ENCODE data around the gene SLC39A11.
"Not testable (repeated sequence)": the region's sequence is repeated elsewhere in the genome, so short reads cannot be mapped to it uniquely, and the experiment has no call there.

Gene SLC39A11

GRCh38 chr17:72943826-72944689 lies 148.4 kb downstream of the SLC39A11 start:
- peak in 2 of 42 donors; percentile 34 to 38 for DNase-seq
- intact Hi-C loops (cut with DNase I) = no loop called here

- intact Hi-C loops (cut with DNase I) = no loop called here
- DNase-seq = no peak
These were observed 149.9 kb downstream of the SLC39A11 start for GRCh38 chr17:72942579-72942978.

- no peak for DNase-seq
- intact Hi-C loops (cut with DNase I) = no loop called here
These were observed 152.0 kb downstream of the SLC39A11 start for GRCh38 chr17:72940496-72940895.

- intact Hi-C loops (cut with DNase I) = no loop called here
- DNase-seq = no peak
These were observed 154.0 kb downstream of the SLC39A11 start for GRCh38 chr17:72938482-72938881.

GRCh38 chr17:72937707-72938106 lies 154.8 kb downstream of the SLC39A11 start:
- DNase-seq = no peak
- intact Hi-C loops (cut with DNase I) = no loop called here

GRCh38 chr17:72937254-72937653 lies 155.2 kb downstream of the SLC39A11 start:
- DNase-seq; intact Hi-C loops (cut with DNase I): not testable (repeated sequence)

- intact Hi-C loops (cut with DNase I) = no loop called here
- no peak for DNase-seq
These were observed 156.5 kb downstream of the SLC39A11 start for GRCh38 chr17:72935984-72936383.

GRCh38 chr17:72934927-72935326 lies 157.6 kb downstream of the SLC39A11 start:
- intact Hi-C loops (cut with DNase I) = no loop called here

GRCh38 chr17:72931635-72932034 lies 160.9 kb downstream of the SLC39A11 start:
- no peak for DNase-seq
- intact Hi-C loops (cut with DNase I) = no loop called here

More at GRCh38 chr17:72934927-72935326, 157.6 kb downstream of the SLC39A11 start:
- no peak for DNase-seq

GRCh38 chr17:72931163-72931562 lies 161.3 kb downstream of the SLC39A11 start:
- intact Hi-C loops (cut with DNase I) = no loop called here
- peak in 35 of 42 donors; percentile 18 to 88 (median 60) for DNase-seq

- intact Hi-C loops (cut with DNase I) = no loop called here
- no peak for DNase-seq
These were observed 162.5 kb downstream of the SLC39A11 start for GRCh38 chr17:72930031-72930430.

- intact Hi-C loops (cut with DNase I) = no loop called here
These were observed 163.9 kb downstream of the SLC39A11 start for GRCh38 chr17:72928454-72929136.

GRCh38 chr17:72927760-72928159 lies 164.7 kb downstream of the SLC39A11 start:
- intact Hi-C loops (cut with DNase I) = no loop called here

More at GRCh38 chr17:72928454-72929136, 163.9 kb downstream of the SLC39A11 start:
- no peak for DNase-seq

GRCh38 chr17:72927146-72927545 lies 165.3 kb downstream of the SLC39A11 start:
- intact Hi-C loops (cut with DNase I) = no loop called here
- DNase-seq = no peak

More at GRCh38 chr17:72927760-72928159, 164.7 kb downstream of the SLC39A11 start:
- no peak for DNase-seq

GRCh38 chr17:72926171-72926570 lies 166.3 kb downstream of the SLC39A11 start:
- DNase-seq = no peak
- intact Hi-C loops (cut with DNase I) = no loop called here

GRCh38 chr17:72924196-72924595 lies 168.3 kb downstream of the SLC39A11 start:
- intact Hi-C loops (cut with DNase I) = no loop called here
- DNase-seq = no peak

- DNase-seq = no peak
- intact Hi-C loops (cut with DNase I) = no loop called here
These were observed 170.3 kb downstream of the SLC39A11 start for GRCh38 chr17:72922219-72922618.

- no peak for DNase-seq
- intact Hi-C loops (cut with DNase I) = no loop called here
These were observed 171.0 kb downstream of the SLC39A11 start for GRCh38 chr17:72921347-72922054.

- intact Hi-C loops (cut with DNase I) = no loop called here
- no peak for DNase-seq
These were observed 172.0 kb downstream of the SLC39A11 start for GRCh38 chr17:72920513-72920912.

- intact Hi-C loops (cut with DNase I) = no loop called here
These were observed 175.5 kb downstream of the SLC39A11 start for GRCh38 chr17:72916991-72917390.

More at GRCh38 chr17:72916991-72917390, 175.5 kb downstream of the SLC39A11 start:
- DNase-seq = no peak

All from head of caudate nucleus (tissue), 42 donors.